HG03095 (cell line): ENCODE results near the gene COL19A1.
A peak's percentile ranks its signal among the peaks of the same experiment; 100 is the strongest.

Experiments
- ATAC-seq: cut with Tn5 transposase; IDR thresholded peaks from one replicate; pipeline ENCODE4 v1.9.1; 2021; ENCODE audit warnings: moderate library complexity; ENCODE audit not compliant: unreplicated experiment

COL19A1 gene

GRCh38 chr6:70163795-70164194 lies 297.4 kb downstream of the COL19A1 start:
- ATAC-seq: no peak

- ATAC-seq: no peak
Observed at GRCh38 chr6:70164556-70164955, 298.2 kb downstream of the COL19A1 start.

DNA sequence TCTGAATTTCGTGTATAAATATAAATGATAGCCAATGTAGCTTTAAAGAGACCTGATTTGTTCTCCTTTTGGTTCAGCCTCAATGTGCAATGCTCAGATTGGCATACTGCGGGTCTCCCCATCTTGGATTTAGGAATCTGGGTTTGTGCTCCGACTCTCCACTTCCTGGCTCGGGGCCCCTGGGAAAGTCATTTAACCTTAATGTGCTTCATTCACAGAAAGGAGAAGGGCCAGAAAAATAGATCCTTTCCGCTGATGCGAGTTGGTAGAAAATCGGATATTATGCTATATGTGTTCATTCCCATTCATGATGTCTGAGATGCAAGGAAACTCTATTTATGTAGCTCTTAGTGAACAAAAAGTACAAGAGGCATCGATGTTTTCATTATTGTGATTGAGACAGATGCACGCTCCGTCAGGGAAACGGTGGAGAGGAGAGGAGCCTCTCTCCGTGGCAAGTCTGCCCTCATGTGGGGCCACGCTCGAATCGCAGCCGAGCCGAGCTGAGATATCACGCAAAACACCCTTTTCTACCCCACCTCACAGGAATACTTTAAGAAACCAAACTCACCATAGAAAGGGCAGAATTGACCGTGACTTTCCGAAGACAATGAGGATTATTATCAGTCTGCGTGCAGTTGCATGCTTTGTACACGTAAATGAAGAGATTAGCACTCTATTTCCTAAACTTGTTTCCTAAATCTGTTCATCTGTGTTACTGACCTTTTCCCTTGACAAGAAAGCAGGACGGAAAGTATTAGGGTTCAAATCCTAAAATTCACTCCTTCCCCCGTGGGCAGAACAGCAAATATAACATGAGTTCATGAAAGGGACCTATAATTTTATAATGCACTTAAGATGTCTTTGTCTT lies 300.0 kb downstream of the COL19A1 start:
- ATAC-seq: peak; percentile 92

- no peak for ATAC-seq
Observed at GRCh38 chr6:70168681-70169377, 302.5 kb downstream of the COL19A1 start.

DNA sequence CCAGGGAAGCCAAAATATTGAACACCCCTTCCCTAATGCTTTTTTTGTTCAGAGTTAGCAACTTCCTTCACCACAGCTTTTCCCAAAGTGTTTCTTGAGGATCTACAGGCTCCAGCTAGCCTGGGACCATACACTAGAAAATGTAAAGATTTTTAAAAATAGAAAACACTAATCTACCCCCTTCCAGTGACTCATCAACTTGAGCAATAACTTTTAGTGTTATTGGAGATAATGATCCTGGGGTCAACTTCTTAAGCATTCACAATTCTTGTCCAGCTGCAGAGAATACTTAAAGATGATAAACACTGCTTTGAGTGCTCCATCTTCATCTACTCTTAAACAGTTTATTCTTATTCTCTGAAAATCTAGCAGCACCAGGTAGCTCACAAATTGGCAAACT lies 304.9 kb downstream of the COL19A1 start:
- no peak for ATAC-seq

- ATAC-seq: no peak
Observed at GRCh38 chr6:70172252-70172651, 305.9 kb downstream of the COL19A1 start.

DNA sequence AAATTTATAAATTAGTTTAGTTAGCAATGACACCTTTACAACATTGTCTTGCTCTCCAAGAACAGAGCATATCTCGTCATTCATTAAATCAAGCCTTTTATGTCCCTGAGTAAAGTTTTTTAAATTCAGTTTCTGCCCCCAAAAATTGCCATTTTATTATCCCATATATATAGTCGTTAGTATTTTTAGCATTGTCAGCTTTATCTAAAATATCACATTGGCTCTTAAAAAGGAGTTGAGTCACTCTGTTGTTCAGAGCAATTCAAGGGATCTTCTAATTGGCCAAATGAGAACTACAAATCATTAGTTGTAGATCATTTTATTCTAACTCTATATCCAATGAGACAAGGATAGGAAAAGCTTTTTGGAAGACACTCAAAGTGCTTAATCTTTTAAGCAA lies 309.4 kb downstream of the COL19A1 start:
- ATAC-seq: no peak

GRCh38 chr6:70176842-70177550 lies 310.6 kb downstream of the COL19A1 start:
- ATAC-seq: no peak

DNA sequence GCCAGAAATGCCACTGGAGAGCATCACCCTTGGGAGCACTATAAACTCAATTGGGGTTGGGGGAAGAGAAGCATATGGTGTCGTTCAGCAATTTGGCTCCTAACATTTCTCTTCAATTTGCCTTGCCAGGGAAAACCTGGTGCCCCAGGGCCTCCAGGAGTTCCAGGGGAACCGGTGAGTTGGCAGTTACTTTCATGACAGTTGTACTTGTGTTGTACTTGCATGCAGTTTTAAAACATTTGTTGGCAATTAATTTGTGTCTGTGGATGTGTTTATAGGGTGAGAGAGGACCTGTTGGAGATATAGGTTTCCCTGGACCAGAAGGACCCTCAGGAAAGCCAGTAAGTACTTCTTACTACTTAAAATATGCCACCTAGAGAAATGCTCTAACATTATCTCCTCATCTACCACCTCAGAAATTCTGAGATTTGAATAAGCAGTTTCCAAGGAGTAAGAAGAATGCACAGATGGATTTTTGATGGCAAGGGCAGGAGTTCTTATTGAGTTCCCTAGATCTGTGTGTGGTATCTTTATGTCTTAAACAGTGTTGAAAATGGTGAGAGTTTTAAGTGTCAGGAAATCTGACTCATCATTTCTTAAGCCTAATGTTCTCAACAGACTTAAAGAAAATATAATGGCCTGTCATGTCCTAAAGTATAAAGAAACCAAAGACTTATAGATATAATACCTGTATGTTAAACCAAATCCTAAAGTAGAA lies 314.0 kb downstream of the COL19A1 start:
- ATAC-seq: no peak

- ATAC-seq: no peak
Observed at GRCh38 chr6:70180901-70181599, 314.7 kb downstream of the COL19A1 start.

GRCh38 chr6:70183538-70183937 lies 317.2 kb downstream of the COL19A1 start:
- no peak for ATAC-seq

GRCh38 chr6:70184723-70185122 lies 318.4 kb downstream of the COL19A1 start:
- no peak for ATAC-seq

DNA sequence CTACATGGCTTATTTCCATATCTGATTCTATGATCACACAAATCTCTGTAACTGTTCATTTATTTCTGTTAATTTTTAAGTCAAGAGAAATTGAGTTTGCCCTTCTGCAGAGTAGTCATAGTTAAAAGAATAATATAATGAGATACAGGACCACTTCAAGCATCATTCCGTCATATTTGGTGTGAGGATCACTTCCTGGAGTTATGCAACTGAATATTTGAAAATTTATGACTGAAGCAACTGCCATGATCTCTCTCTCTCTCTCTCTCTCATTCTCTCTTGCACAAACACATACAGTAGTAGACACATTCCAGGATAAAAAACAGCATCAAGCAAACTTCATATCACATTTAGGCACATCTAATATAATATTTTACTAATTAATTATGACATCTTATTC lies 320.1 kb downstream of the COL19A1 start:
- ATAC-seq: no peak

DNA sequence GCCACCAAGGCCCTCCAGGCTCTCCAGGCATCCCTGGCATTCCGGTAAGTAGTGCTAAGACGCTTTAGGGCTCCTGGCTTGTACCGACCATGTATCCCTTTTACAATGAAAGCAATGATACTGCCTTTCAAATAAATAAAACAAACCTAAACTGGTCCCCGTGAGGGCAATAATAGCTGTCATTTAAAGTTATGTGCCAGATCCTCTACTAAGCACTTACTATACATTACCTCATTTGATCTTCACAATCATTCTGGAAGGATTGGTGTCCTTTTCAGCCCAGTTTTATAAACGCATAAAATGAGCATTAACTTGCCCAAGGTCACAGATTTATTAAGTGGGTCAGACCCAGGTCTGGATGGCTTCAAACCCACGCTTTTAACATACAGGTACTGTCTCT lies 321.8 kb downstream of the COL19A1 start:
- ATAC-seq: no peak

- ATAC-seq: no peak
Observed at GRCh38 chr6:70194421-70194820, 328.1 kb downstream of the COL19A1 start.

- no peak for ATAC-seq
Observed at GRCh38 chr6:70196531-70196930, 330.2 kb downstream of the COL19A1 start.

DNA sequence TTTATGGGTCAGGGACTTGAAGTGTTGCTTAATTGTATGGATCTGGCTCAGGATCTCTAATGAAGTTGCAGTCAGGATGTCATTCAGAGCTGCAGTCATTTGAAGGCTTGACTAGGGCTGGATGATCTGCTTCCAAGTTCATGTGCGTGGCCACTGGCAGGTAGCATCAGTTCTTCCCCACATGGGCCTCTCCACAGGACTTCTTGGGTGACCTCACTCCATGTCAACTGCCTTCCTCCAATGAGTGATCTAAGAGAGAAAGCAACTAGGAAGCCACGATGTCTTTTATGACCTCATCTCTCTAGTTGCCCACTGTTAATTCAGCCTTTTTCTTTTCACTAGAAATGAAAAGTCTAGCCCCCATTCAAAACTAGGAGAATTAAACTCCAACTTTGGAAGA lies 332.4 kb downstream of the COL19A1 start:
- no peak for ATAC-seq

- ATAC-seq: no peak
Observed at GRCh38 chr6:70208235-70208790, 342.0 kb downstream of the COL19A1 start.

DNA sequence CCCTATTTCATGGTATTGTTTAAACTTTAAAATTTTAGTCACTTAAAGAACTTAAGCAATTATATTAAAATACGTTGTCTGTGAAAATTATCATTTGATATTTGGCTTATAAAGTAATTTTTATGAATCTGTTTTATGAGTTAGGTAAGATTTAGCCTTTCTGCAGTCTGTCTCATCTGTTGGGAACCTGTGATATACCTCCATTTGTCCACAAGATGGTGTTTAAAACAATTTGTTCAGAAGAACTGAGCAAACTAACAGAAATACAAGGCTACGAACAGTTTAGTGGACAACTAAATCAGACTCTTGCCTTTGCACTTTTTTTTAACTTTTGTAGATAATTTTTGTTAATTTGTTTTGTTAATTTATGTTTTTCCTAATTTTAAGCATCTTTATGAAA lies 344.1 kb downstream of the COL19A1 start:
- no peak for ATAC-seq

- no peak for ATAC-seq
Observed at GRCh38 chr6:70215460-70216108, 349.2 kb downstream of the COL19A1 start.
